Muscle layer of duodenum (tissue), 2 donors: ENCODE data around the gene METTL23.

Source experiments
- H3K27ac ChIP-seq: one replicate; pipeline ENCODE4 v1.7.0; 2013; ENCODE audit warnings: mild to moderate bottlenecking, low read length
- H3K27me3 ChIP-seq: one replicate; pipeline ENCODE4 v1.7.0; 2013; ENCODE audit warnings: low read depth, mild to moderate bottlenecking, control low read depth, low read length
- H3K36me3 ChIP-seq, 2 donors: one replicate each; pipeline ENCODE4 v1.7.0; 2013; ENCODE audit warnings: low read length in 2 of 2, control low read depth in 1 of 2, mild to moderate bottlenecking in 1 of 2; ENCODE audit not compliant: insufficient read depth in 2 of 2, control insufficient read depth in 1 of 2
- H3K4me1 ChIP-seq, 2 donors: one replicate each; pipeline ENCODE4 v1.7.0; 2013; ENCODE audit warnings: low read length in 2 of 2, mild to moderate bottlenecking in 2 of 2, control low read depth in 1 of 2, moderate library complexity in 1 of 2; ENCODE audit not compliant: insufficient read depth in 2 of 2, control insufficient read depth in 1 of 2
- H3K4me3 ChIP-seq, 2 donors: one replicate each; pipeline ENCODE4 v1.7.0; 2013; ENCODE audit warnings: low read length in 2 of 2, low read depth in 1 of 2, mild to moderate bottlenecking in 1 of 2
- H3K9me3 ChIP-seq, 2 donors: one replicate each; pipeline ENCODE4 v1.7.0; 2013; ENCODE audit warnings: low read length in 2 of 2, control low read depth in 1 of 2, mild to moderate bottlenecking in 1 of 2; ENCODE audit not compliant: control insufficient read depth in 1 of 2
- donor health status: healthy.

METTL23 gene

GRCh38 chr17:76726776-76727718, at the start of gene METTL23:
TSS of gene METTL23 (plus strand) at chr17:76726839. CDS start at chr17:76729711, 2,872 bp downstream.
- Histone ChIP-seq H3K9me3 (no peaks in the 10 kb centered on the region), H3K36me3 (peaks cover 15 to 22% of the 10 kb centered on the region in 2 donors), H3K4me1 (peaks cover 0 to 55% of the 10 kb centered on the region in 2 donors), H3K27ac (peak within 1 kb of the TSS; percentile 88), H3K4me3 (peak within 1 kb of the TSS; percentile 76 to 83), H3K27me3 (no peaks in the 10 kb centered on the region)

- Histone ChIP-seq H3K4me1 (peaks cover 0 to 22% of the 10 kb centered on the region in 2 donors), H3K27ac (no peak overlapping the region), H3K4me3 (no peak overlapping the region), H3K36me3 (peaks cover 4 to 20% of the 10 kb centered on the region in 2 donors), H3K27me3 (no peaks in the 10 kb centered on the region), H3K9me3 (no peaks in the 10 kb centered on the region)
Observed at GRCh38 chr17:76677406-76677805, 49.2 kb upstream of the METTL23 start.

GRCh38 chr17:76678330-76678729, 48.3 kb upstream of the METTL23 start:
- H3K27me3 ChIP-seq: no peaks in the 10 kb centered on the region
- peaks cover 0 to 28% of the 10 kb centered on the region in 2 donors for H3K4me1 ChIP-seq
- H3K4me3 ChIP-seq: no peak overlapping the region
- H3K9me3 ChIP-seq: no peaks in the 10 kb centered on the region
- H3K36me3 ChIP-seq: peaks cover 4 to 24% of the 10 kb centered on the region in 2 donors
- H3K27ac ChIP-seq: no peak overlapping the region

- H3K27ac ChIP-seq: no peak overlapping the region
- H3K27me3 ChIP-seq: no peaks in the 10 kb centered on the region
- peaks cover 4 to 29% of the 10 kb centered on the region in 2 donors for H3K36me3 ChIP-seq
- peaks cover 0 to 32% of the 10 kb centered on the region in 2 donors for H3K4me1 ChIP-seq
- H3K9me3 ChIP-seq: no peaks in the 10 kb centered on the region
- no peak overlapping the region for H3K4me3 ChIP-seq
Observed at GRCh38 chr17:76679239-76679638, 47.4 kb upstream of the METTL23 start.

- Histone ChIP-seq H3K27me3 (no peaks in the 10 kb centered on the region), H3K4me3 (no peak overlapping the region), H3K9me3 (no peaks in the 10 kb centered on the region), H3K36me3 (peaks cover 0 to 44% of the 10 kb centered on the region in 2 donors), H3K27ac (peak overlapping the region; percentile 23), H3K4me1 (peaks cover 0 to 43% of the 10 kb centered on the region in 2 donors)
Observed at GRCh38 chr17:76681222-76682137, 45.2 kb upstream of the METTL23 start.

GRCh38 chr17:76682296-76682695, 44.3 kb upstream of the METTL23 start:
- Histone ChIP-seq H3K4me1 (peaks cover 5 to 51% of the 10 kb centered on the region in 2 donors), H3K36me3 (peaks cover 0 to 42% of the 10 kb centered on the region in 2 donors), H3K27ac (no peak overlapping the region), H3K4me3 (no peak overlapping the region), H3K9me3 (no peaks in the 10 kb centered on the region), H3K27me3 (no peaks in the 10 kb centered on the region)

GRCh38 chr17:76683011-76683755, 43.5 kb upstream of the METTL23 start:
- H3K4me1 ChIP-seq: peaks cover 7 to 60% of the 10 kb centered on the region in 2 donors
- H3K9me3 ChIP-seq: no peaks in the 10 kb centered on the region
- H3K27me3 ChIP-seq: no peaks in the 10 kb centered on the region
- H3K4me3 ChIP-seq: no peak overlapping the region
- peaks cover 0 to 33% of the 10 kb centered on the region in 2 donors for H3K36me3 ChIP-seq
- no peak overlapping the region for H3K27ac ChIP-seq

GRCh38 chr17:76683921-76684745, 42.5 kb upstream of the METTL23 start:
- Histone ChIP-seq H3K9me3 (no peaks in the 10 kb centered on the region), H3K27ac (no peak overlapping the region), H3K27me3 (no peaks in the 10 kb centered on the region), H3K4me3 (no peak overlapping the region), H3K36me3 (peaks cover 0 to 26% of the 10 kb centered on the region in 2 donors), H3K4me1 (peaks cover 12 to 64% of the 10 kb centered on the region in 2 donors)

GRCh38 chr17:76684756-76685155, 41.9 kb upstream of the METTL23 start:
- H3K4me3 ChIP-seq: no peak overlapping the region
- H3K27ac ChIP-seq: no peak overlapping the region
- H3K27me3 ChIP-seq: no peaks in the 10 kb centered on the region
- H3K36me3 ChIP-seq: peaks cover 0 to 24% of the 10 kb centered on the region in 2 donors
- H3K4me1 ChIP-seq: peaks cover 12 to 70% of the 10 kb centered on the region in 2 donors
- no peaks in the 10 kb centered on the region for H3K9me3 ChIP-seq

- H3K27ac ChIP-seq: no peak overlapping the region
Observed at GRCh38 chr17:76685366-76685765, 41.3 kb upstream of the METTL23 start.

More at GRCh38 chr17:76685366-76685765, 41.3 kb upstream of the METTL23 start:
- H3K4me3 ChIP-seq: no peak overlapping the region
- H3K36me3 ChIP-seq: peaks cover 0 to 24% of the 10 kb centered on the region in 2 donors
- H3K4me1 ChIP-seq: peaks cover 12 to 70% of the 10 kb centered on the region in 2 donors
- H3K9me3 ChIP-seq: no peaks in the 10 kb centered on the region
- H3K27me3 ChIP-seq: no peaks in the 10 kb centered on the region
